ENCODE measurements around the gene G6PD. TPM values are rescaled to one million over a fixed set of nuclear protein-coding genes. Genes with fewer than 3 reads are reported as not detected.

G6PD gene
- total RNA-seq, 4 donors from 2014 or later, result 31.1 to 49.6 (median 35.6) TPM

- no peak for DNase-seq (ENCODE audit: low spot score in 2 of 2)
- TF ChIP-seq CTCF (IDR thresholded peaks at IDR 0.05), result no peak
- TF ChIP-seq POLR2A (IDR thresholded peaks at IDR 0.05), result no peak
- intact Hi-C loops (cut with DNase I; ENCODE audit: low total_unique reads), result no loop called here
- WGBS, 2 donors, result 80 to 86% methylated on average over 12 of the region's 12 CpGs
- no peak overlapping the region for H3K4me3 ChIP-seq (ENCODE audit: low read depth, poor library complexity, severe bottlenecking)
Measured at GRCh38 chrX:154511761-154512160, 34.9 kb downstream of the G6PD start.

- 92 to 95% methylated on average over 5 of the region's 5 CpGs for WGBS, 2 donors
- DNase-seq (ENCODE audit: low spot score in 2 of 2), result no peak
- no peak for TF ChIP-seq CTCF (IDR thresholded peaks at IDR 0.05)
- no peak for TF ChIP-seq POLR2A (IDR thresholded peaks at IDR 0.05)
- H3K4me3 ChIP-seq (ENCODE audit: low read depth, poor library complexity, severe bottlenecking), result no peak overlapping the region
- intact Hi-C loops (cut with DNase I; ENCODE audit: low total_unique reads), result no loop called here
Measured at GRCh38 chrX:154509455-154509854, 37.2 kb downstream of the G6PD start.

GRCh38 chrX:154508384-154508745, 38.3 kb downstream of the G6PD start:
- no peak for DNase-seq (ENCODE audit: low spot score in 2 of 2)
- TF ChIP-seq POLR2A (IDR thresholded peaks at IDR 0.05) (no peak), CTCF (IDR thresholded peaks at IDR 0.05) (no peak)
- WGBS, 2 donors, result 89 to 100% methylated on average over 1 to 10 of the region's 13 CpGs
- intact Hi-C loops (cut with DNase I; ENCODE audit: low total_unique reads), result no loop called here
- H3K4me3 ChIP-seq (ENCODE audit: low read depth, poor library complexity, severe bottlenecking), result no peak overlapping the region

GRCh38 chrX:154507673-154508383, 38.8 kb downstream of the G6PD start:
- intact Hi-C loops (cut with DNase I; ENCODE audit: low total_unique reads), result no loop called here
- no peak for DNase-seq (ENCODE audit: low spot score in 2 of 2)
- no peak overlapping the region for H3K4me3 ChIP-seq (ENCODE audit: low read depth, poor library complexity, severe bottlenecking)
- TF ChIP-seq POLR2A (IDR thresholded peaks at IDR 0.05) (no peak), CTCF (IDR thresholded peaks at IDR 0.05) (no peak)
- 78 to 90% methylated on average over 9 to 15 of the region's 24 CpGs for WGBS, 2 donors

GRCh38 chrX:154506483-154507332, 39.9 kb downstream of the G6PD start:
- intact Hi-C loops (cut with DNase I; ENCODE audit: low total_unique reads), result no loop called here
- DNase-seq (ENCODE audit: low spot score in 2 of 2), result no peak
- H3K4me3 ChIP-seq (ENCODE audit: low read depth, poor library complexity, severe bottlenecking), result no peak overlapping the region
- 88 to 94% methylated on average over 26 to 36 of the region's 37 CpGs for WGBS, 2 donors
- TF ChIP-seq CTCF (IDR thresholded peaks at IDR 0.05), result no peak
- TF ChIP-seq POLR2A (IDR thresholded peaks at IDR 0.05), result no peak

Measured in lower leg skin (tissue), 4 donors.